GM23338 (cell line): ENCODE measurements around the gene SIVA1. TPM values are rescaled to one million over a fixed set of nuclear protein-coding genes. Genes with fewer than 3 reads are reported as not detected.

ENCODE experiments used
- ATAC-seq: fragments of 200-7000 bp; cut with Tn5 transposase; 3 replicates; pipeline ENCODE4 v1.9.1; 2020
- DNase-seq: peaks from one replicate; pipeline ENCODE4 v3.0.0-alpha.2; 2015; ENCODE audit warnings: low spot score
- H2AFZ ChIP-seq: fragments of 200-600 bp; sonication (generic); 2 replicates; pipeline ENCODE4 v1.8.0; 2016; ENCODE audit warnings: antibody characterized with exemption, mild to moderate bottlenecking, moderate library complexity
- H3F3A ChIP-seq: fragments of 200-600 bp; sonication (generic); replicated peaks from 2 replicates; pipeline ENCODE4 v1.8.0; 2017; ENCODE audit warnings: antibody characterized with exemption, mixed run types, low read depth
- H3K27ac ChIP-seq: fragments of 200-600 bp; sonication (generic); 2 replicates; pipeline ENCODE4 v1.6.1; 2016; ENCODE audit warnings: low read depth
- H3K27me3 ChIP-seq: fragments of 200-600 bp; sonication (generic); 2 replicates; pipeline ENCODE4 v1.8.0; 2016; ENCODE audit warnings: mild to moderate bottlenecking, mixed run types, moderate library complexity; ENCODE audit not compliant: insufficient read depth
- H3K36me3 ChIP-seq: fragments of 200-600 bp; sonication (generic); 2 replicates; pipeline ENCODE4 v1.8.0; 2016; ENCODE audit warnings: mild to moderate bottlenecking; ENCODE audit not compliant: insufficient read depth
- H3K4me1 ChIP-seq: fragments of 200-600 bp; sonication (generic); 2 replicates; pipeline ENCODE4 v1.8.0; 2016; ENCODE audit warnings: mild to moderate bottlenecking, moderate library complexity; ENCODE audit not compliant: insufficient read depth
- H3K4me2 ChIP-seq: fragments of 200-600 bp; sonication (generic); 2 replicates; pipeline ENCODE4 v1.7.1; 2017; ENCODE audit warnings: mixed run types
- H3K4me3 ChIP-seq: fragments of 200-600 bp; sonication (generic); 2 replicates; pipeline ENCODE4 v1.6.1; 2016; ENCODE audit warnings: mixed run types
- H3K79me2 ChIP-seq: fragments of 200-600 bp; sonication (generic); replicated peaks from 2 replicates; pipeline ENCODE4 v1.8.0; 2017; ENCODE audit warnings: mild to moderate bottlenecking; ENCODE audit not compliant: insufficient read depth
- H3K9me2 ChIP-seq: fragments of 200-600 bp; sonication (generic); 2 replicates; pipeline ENCODE4 v1.8.0; 2017; ENCODE audit not compliant: insufficient read depth
- H4K20me1 ChIP-seq: fragments of 200-600 bp; sonication (generic); replicated peaks from 2 replicates; pipeline ENCODE4 v1.8.0; 2017; ENCODE audit warnings: mild to moderate bottlenecking; ENCODE audit not compliant: insufficient read depth
- H3K27ac Mint-ChIP-seq: 2 replicates; pipeline ENCODE4 v1.8.0; 2020; ENCODE audit warnings: inconsistent platforms, mild to moderate bottlenecking, moderate library complexity, mixed read lengths
- H3K27me3 Mint-ChIP-seq: 3 replicates; pipeline ENCODE4 v1.8.0; 2022; ENCODE audit warnings: low read depth, mild to moderate bottlenecking, moderate library complexity, mixed read lengths, inconsistent platforms; ENCODE audit not compliant: insufficient read depth, poor library complexity
- H3K36me3 Mint-ChIP-seq: 3 replicates; pipeline ENCODE4 v1.8.0; 2021; ENCODE audit warnings: low read depth, mild to moderate bottlenecking, inconsistent platforms, moderate library complexity, mixed read lengths
- H3K4me1 Mint-ChIP-seq: 3 replicates; pipeline ENCODE4 v1.8.0; 2020; ENCODE audit warnings: mild to moderate bottlenecking, inconsistent platforms, mixed read lengths
- H3K4me3 Mint-ChIP-seq: 3 replicates; pipeline ENCODE4 v1.8.0; 2021; ENCODE audit warnings: moderate library complexity, mild to moderate bottlenecking, inconsistent platforms, mixed read lengths
- H3K9me3 Mint-ChIP-seq: 3 replicates; pipeline ENCODE4 v1.8.0; 2020; ENCODE audit warnings: moderate library complexity, mild to moderate bottlenecking, inconsistent platforms, mixed read lengths
- EZH2 ChIP-seq: fragments of 200-600 bp; sonication (generic); IDR thresholded peaks from one replicate; pipeline ENCODE4 v1.8.0; 2017; ENCODE audit warnings: antibody characterized with exemption, mild to moderate bottlenecking, low read depth; ENCODE audit not compliant: unreplicated experiment
- EZH2phosphoT487 ChIP-seq: fragments of 200-600 bp; sonication (generic); IDR thresholded peaks from one replicate; pipeline ENCODE4 v1.8.1; 2018; ENCODE audit warnings: antibody characterized with exemption; ENCODE audit not compliant: unreplicated experiment
- NANOG ChIP-seq: IDR thresholded peaks from 2 replicates; pipeline ENCODE4 v1.6.1; 2016; ENCODE audit warnings: antibody characterized with exemption, borderline replicate concordance
- POLR2AphosphoS5 ChIP-seq: IDR thresholded peaks from 2 replicates; pipeline ENCODE4 v1.6.1; 2016; ENCODE audit warnings: antibody characterized with exemption, low read depth
- STAT1 ChIP-seq: IDR thresholded peaks from one replicate; pipeline ENCODE4 v1.6.1; 2016; ENCODE audit warnings: antibody characterized with exemption; ENCODE audit not compliant: unreplicated experiment
- ZNF114 ChIP-seq: fragments of 250-450 bp; sonication (Bioruptor Pico); IDR thresholded peaks from 2 replicates; pipeline ENCODE4 v1.5.0; 2020; ENCODE audit warnings: mild to moderate bottlenecking, moderate library complexity
- polyA plus RNA-seq: library from polyadenylated mRNA; unstranded; fragments of >200 nt; fragmentation: Nextera tagmentation; extraction: Ambion mirVana; gene quantifications from 2 replicates; pipeline ENCODE4 v1.2.1, GENCODE V29; 2016
- total RNA-seq: library from RNA; depleted of rRNA; stranded (reverse); fragments of >200 nt; shearing (Covaris generic); gene quantifications from 2 replicates; pipeline ENCODE4 v1.2.3, GENCODE V29; 2014
- TF ChIP-seq, protein P1 (sequence below): fragments of 250-450 bp; sonication (Bioruptor Pico); IDR thresholded peaks from 2 replicates; pipeline ENCODE4 v1.5.0; 2020; ENCODE audit warnings: mild to moderate bottlenecking, moderate library complexity
- TF ChIP-seq, protein P2 (sequence below): IDR thresholded peaks from one replicate; pipeline ENCODE4 v1.6.1; 2018; ENCODE audit warnings: antibody characterized with exemption; ENCODE audit not compliant: unreplicated experiment

Gene SIVA1
- total and polyA plus RNA-seq, 2 experiments from 2014 or later, result 215 to 392 TPM

DNA sequence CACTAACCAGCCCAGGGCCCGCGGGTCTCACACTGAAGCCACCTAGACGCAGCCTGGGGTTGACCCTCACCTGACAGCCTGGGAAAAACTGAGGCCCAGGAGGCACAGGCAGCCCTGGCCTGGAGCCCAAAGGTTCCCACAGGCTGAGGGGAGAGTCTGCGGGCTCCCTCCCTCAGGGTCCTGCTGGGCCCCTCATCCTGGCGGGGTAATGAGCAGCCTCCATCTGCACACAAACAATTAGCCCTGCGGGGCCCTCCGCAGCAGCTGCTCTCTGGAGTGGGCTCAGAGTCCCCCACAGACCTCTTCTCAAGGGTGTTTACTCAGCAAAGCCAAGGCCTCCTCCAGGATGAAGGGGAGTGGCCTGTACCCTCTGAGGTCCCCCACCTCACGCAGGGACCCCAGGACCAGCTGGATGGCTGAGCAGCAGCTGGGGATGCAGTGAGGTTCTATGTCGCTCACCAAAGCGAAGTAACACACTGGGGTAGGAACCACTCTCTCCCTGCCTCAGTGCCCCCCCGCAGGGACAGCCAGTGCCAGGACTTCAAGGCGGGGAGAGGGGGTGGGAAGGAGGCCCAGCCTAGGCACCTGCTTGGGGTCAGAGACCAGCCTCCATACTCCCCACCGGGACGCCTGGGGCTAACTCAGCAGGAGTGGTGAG is 35.3 kb downstream of the SIVA1 start (continued):
- TF ChIP-seq, protein P1, sequence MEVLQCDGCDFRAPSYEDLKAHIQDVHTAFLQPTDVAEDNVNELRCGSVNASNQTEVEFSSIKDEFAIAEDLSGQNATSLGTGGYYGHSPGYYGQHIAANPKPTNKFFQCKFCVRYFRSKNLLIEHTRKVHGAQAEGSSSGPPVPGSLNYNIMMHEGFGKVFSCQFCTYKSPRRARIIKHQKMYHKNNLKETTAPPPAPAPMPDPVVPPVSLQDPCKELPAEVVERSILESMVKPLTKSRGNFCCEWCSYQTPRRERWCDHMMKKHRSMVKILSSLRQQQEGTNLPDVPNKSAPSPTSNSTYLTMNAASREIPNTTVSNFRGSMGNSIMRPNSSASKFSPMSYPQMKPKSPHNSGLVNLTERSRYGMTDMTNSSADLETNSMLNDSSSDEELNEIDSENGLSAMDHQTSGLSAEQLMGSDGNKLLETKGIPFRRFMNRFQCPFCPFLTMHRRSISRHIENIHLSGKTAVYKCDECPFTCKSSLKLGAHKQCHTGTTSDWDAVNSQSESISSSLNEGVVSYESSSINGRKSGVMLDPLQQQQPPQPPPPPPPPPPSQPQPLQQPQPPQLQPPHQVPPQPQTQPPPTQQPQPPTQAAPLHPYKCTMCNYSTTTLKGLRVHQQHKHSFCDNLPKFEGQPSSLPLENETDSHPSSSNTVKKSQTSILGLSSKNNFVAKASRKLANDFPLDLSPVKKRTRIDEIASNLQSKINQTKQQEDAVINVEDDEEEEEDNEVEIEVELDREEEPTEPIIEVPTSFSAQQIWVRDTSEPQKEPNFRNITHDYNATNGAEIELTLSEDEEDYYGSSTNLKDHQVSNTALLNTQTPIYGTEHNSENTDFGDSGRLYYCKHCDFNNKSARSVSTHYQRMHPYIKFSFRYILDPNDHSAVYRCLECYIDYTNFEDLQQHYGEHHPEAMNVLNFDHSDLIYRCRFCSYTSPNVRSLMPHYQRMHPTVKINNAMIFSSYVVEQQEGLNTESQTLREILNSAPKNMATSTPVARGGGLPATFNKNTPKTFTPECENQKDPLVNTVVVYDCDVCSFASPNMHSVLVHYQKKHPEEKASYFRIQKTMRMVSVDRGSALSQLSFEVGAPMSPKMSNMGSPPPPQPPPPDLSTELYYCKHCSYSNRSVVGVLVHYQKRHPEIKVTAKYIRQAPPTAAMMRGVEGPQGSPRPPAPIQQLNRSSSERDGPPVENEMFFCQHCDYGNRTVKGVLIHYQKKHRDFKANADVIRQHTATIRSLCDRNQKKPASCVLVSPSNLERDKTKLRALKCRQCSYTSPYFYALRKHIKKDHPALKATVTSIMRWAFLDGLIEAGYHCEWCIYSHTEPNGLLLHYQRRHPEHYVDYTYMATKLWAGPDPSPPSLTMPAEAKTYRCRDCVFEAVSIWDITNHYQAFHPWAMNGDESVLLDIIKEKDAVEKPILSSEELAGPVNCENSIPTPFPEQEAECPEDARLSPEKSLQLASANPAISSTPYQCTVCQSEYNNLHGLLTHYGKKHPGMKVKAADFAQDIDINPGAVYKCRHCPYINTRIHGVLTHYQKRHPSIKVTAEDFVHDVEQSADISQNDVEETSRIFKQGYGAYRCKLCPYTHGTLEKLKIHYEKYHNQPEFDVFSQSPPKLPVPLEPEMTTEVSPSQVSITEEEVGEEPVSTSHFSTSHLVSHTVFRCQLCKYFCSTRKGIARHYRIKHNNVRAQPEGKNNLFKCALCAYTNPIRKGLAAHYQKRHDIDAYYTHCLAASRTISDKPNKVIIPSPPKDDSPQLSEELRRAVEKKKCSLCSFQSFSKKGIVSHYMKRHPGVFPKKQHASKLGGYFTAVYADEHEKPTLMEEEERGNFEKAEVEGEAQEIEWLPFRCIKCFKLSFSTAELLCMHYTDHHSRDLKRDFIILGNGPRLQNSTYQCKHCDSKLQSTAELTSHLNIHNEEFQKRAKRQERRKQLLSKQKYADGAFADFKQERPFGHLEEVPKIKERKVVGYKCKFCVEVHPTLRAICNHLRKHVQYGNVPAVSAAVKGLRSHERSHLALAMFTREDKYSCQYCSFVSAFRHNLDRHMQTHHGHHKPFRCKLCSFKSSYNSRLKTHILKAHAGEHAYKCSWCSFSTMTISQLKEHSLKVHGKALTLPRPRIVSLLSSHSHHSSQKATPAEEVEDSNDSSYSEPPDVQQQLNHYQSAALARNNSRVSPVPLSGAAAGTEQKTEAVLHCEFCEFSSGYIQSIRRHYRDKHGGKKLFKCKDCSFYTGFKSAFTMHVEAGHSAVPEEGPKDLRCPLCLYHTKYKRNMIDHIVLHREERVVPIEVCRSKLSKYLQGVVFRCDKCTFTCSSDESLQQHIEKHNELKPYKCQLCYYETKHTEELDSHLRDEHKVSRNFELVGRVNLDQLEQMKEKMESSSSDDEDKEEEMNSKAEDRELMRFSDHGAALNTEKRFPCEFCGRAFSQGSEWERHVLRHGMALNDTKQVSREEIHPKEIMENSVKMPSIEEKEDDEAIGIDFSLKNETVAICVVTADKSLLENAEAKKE, result no peak
- TF ChIP-seq ZNF114 (no peak), POLR2AphosphoS5 (no peak), NANOG (no peak), EZH2 (no peak)

DNA sequence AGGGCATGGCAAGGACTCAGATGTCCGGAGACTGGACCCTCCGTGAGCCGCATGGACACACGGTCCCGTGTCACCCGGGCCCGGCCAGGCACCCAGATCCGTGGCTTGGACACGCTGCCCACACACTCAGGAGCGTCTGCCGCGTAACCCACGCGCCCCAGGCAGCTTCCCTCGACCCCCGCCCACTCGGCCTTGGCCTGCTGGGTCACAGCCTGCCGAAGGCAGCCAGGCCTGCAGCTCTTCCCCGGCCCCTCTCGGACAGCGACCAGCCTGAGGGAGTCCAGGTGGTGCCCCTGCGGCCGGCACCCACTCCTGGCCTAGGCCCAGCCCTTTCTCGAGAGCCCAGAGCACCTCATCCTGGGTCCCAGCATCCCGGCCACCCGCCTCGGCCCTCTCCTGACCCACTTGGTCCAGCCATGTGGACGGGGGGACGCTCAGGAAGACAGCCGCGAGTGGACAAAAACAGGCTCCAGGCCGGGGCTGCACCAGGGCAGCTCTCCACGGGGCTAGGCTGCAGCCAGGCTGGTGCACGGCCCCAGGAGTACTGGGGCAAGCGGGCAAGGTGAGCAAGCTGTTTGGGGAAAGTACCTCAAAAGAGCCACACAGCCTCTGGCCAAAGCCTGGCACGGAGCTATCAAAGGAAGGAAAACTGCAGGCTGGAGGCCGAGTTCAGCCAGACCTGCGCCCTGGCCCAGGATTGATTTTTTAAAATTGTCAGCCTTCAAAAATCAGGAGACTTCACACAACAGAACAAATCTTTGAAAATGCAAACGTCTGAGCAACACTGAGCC is 36.1 kb downstream of the SIVA1 start:
- no peaks in the 10 kb centered on the region for H3K9me2 ChIP-seq
- H4K20me1 ChIP-seq, result peaks cover 11% of the 10 kb centered on the region; the same call in 1 of the 2 replicates
- Mint-ChIP-seq H3K4me3 (no peak overlapping the region), H3K36me3 (peaks cover 3% of the 10 kb centered on the region; the same call in 2 of the 3 replicates), H3K9me3 (no peaks in the 10 kb centered on the region), H3K4me1 (peaks cover 7% of the 10 kb centered on the region), H3K27ac (no peak overlapping the region), H3K27me3 (peaks cover 14% of the 10 kb centered on the region)
- H3F3A ChIP-seq, result no peaks in the 10 kb centered on the region
- H3K79me2 ChIP-seq, result peaks cover 16% of the 10 kb centered on the region
- no peaks in the 10 kb centered on the region for H3K4me1 ChIP-seq
- DNase-seq (no peak), ATAC-seq (no peak)
- no peaks in the 10 kb centered on the region for H3K36me3 ChIP-seq
- TF ChIP-seq NANOG, result no peak
- TF ChIP-seq, protein P2, sequence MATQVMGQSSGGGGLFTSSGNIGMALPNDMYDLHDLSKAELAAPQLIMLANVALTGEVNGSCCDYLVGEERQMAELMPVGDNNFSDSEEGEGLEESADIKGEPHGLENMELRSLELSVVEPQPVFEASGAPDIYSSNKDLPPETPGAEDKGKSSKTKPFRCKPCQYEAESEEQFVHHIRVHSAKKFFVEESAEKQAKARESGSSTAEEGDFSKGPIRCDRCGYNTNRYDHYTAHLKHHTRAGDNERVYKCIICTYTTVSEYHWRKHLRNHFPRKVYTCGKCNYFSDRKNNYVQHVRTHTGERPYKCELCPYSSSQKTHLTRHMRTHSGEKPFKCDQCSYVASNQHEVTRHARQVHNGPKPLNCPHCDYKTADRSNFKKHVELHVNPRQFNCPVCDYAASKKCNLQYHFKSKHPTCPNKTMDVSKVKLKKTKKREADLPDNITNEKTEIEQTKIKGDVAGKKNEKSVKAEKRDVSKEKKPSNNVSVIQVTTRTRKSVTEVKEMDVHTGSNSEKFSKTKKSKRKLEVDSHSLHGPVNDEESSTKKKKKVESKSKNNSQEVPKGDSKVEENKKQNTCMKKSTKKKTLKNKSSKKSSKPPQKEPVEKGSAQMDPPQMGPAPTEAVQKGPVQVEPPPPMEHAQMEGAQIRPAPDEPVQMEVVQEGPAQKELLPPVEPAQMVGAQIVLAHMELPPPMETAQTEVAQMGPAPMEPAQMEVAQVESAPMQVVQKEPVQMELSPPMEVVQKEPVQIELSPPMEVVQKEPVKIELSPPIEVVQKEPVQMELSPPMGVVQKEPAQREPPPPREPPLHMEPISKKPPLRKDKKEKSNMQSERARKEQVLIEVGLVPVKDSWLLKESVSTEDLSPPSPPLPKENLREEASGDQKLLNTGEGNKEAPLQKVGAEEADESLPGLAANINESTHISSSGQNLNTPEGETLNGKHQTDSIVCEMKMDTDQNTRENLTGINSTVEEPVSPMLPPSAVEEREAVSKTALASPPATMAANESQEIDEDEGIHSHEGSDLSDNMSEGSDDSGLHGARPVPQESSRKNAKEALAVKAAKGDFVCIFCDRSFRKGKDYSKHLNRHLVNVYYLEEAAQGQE, result no peak
- no peak for TF ChIP-seq EZH2phosphoT487
- TF ChIP-seq STAT1, result no peak
- H3K4me3 ChIP-seq, result no peak overlapping the region
- H2AFZ ChIP-seq, result no peak overlapping the region
- H3K27me3 ChIP-seq, result no peaks in the 10 kb centered on the region
- H3K27ac ChIP-seq, result no peak overlapping the region
- no peak overlapping the region for H3K4me2 ChIP-seq
